ENCODE results near the gene CDKN2C.
"Not testable (repeated sequence)": the region's sequence is repeated elsewhere in the genome, so short reads cannot be mapped to it uniquely, and the experiment has no call there.

The CDKN2C gene

GRCh38 chr1:50979937-50980336 lies 9.9 kb downstream of the CDKN2C start:
- no peak for DNase-seq (ENCODE audit: low spot score)

- no peak for DNase-seq (ENCODE audit: low spot score)
Measured at GRCh38 chr1:50980505-50980904, 10.5 kb downstream of the CDKN2C start.

- DNase-seq (ENCODE audit: low spot score): no peak
Measured at GRCh38 chr1:50981741-50982140, 11.7 kb downstream of the CDKN2C start.

- no peak for DNase-seq (ENCODE audit: low spot score)
Measured at GRCh38 chr1:50982611-50983010, 12.6 kb downstream of the CDKN2C start.

GRCh38 chr1:50983219-50983802 lies 13.3 kb downstream of the CDKN2C start:
- DNase-seq (ENCODE audit: low spot score): no peak

- no peak for DNase-seq (ENCODE audit: low spot score)
Measured at GRCh38 chr1:50985094-50985493, 15.0 kb downstream of the CDKN2C start.

- DNase-seq (ENCODE audit: low spot score): no peak
Measured at GRCh38 chr1:50986653-50987052, 16.6 kb downstream of the CDKN2C start.

- DNase-seq (ENCODE audit: low spot score): no peak
Measured at GRCh38 chr1:50989694-50990093, 19.6 kb downstream of the CDKN2C start.

- no peak for DNase-seq (ENCODE audit: low spot score)
Measured at GRCh38 chr1:50992532-50993318, 22.7 kb downstream of the CDKN2C start.

GRCh38 chr1:50993645-50994044 lies 23.6 kb downstream of the CDKN2C start:
- DNase-seq (ENCODE audit: low spot score): no peak

GRCh38 chr1:50994997-50995396 lies 25.0 kb downstream of the CDKN2C start:
- no peak for DNase-seq (ENCODE audit: low spot score)

GRCh38 chr1:50995651-50996050 lies 25.6 kb downstream of the CDKN2C start:
- no peak for DNase-seq (ENCODE audit: low spot score)

- no peak for DNase-seq (ENCODE audit: low spot score)
Measured at GRCh38 chr1:50996083-50996482, 26.0 kb downstream of the CDKN2C start.

GRCh38 chr1:50999375-50999774 lies 29.3 kb downstream of the CDKN2C start:
- not testable (repeated sequence) for DNase-seq (ENCODE audit: low spot score)

- DNase-seq (ENCODE audit: low spot score): no peak
Measured at GRCh38 chr1:51000160-51000559, 30.1 kb downstream of the CDKN2C start.

GRCh38 chr1:51000651-51001050 lies 30.6 kb downstream of the CDKN2C start:
- no peak for DNase-seq (ENCODE audit: low spot score)

GRCh38 chr1:51002516-51002915 lies 32.5 kb downstream of the CDKN2C start:
- DNase-seq (ENCODE audit: low spot score): no peak

- not testable (repeated sequence) for DNase-seq (ENCODE audit: low spot score)
Measured at GRCh38 chr1:51005549-51005948, 35.5 kb downstream of the CDKN2C start.

- no peak for DNase-seq (ENCODE audit: low spot score)
Measured at GRCh38 chr1:51009381-51009780, 39.3 kb downstream of the CDKN2C start.

GRCh38 chr1:51014878-51015277 lies 44.8 kb downstream of the CDKN2C start:
- no peak for DNase-seq (ENCODE audit: low spot score)

- no peak for DNase-seq (ENCODE audit: low spot score)
Measured at GRCh38 chr1:51019811-51020210, 49.8 kb downstream of the CDKN2C start.

Measured in kidney tubule cell (primary cell).